HG03159 (cell line): ENCODE measurements around the gene RAB11FIP4.

ENCODE experiments used
- ATAC-seq: cut with Tn5 transposase; IDR thresholded peaks from one replicate; pipeline ENCODE4 v1.9.1; 2021; ENCODE audit warnings: mild to moderate bottlenecking, moderate library complexity; ENCODE audit not compliant: unreplicated experiment

Gene RAB11FIP4

DNA sequence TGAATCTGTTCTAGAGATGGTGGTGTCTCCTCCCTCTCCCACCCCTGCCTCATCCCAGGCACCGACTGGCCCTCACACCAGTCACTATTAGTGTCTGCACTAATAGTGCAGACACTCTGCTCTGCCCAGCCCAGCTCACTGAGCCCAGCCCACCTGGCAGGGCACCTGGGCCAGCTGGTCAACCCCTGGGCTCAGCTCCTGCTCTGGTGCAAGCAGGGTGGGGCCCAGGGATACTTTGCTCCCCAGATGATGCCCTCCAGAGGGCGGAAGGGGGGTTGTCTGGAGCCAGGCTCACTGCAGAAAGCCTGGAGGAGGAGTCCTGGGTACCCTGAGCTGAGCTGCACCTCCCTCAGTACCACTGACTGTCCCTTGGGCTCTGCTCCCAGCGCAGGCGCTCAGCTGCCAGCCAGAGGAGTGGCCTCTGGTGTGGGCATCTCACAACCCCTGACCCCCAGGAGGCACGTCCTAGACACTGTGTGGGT is 14.5 kb downstream of the RAB11FIP4 start:
- ATAC-seq, result no peak

DNA sequence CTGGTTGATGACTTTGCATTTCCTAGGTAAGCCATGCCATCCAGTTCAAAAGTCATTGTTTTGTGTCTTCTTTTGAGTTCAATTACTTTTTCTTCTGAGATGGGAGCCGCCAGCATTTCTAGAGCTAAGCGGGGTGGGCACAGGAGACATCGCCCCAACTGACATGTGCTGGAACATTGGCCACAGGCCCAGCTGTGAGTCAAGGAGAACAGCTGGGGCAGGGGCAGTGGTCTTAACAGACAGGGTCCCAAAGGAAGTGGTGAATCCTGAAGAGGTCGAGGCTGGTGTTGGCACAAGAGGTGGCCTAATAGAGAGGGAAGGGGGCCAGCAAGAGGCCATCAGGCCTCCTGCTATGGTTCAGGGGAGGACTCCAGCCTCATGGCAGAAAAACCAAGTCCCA is 17.1 kb downstream of the RAB11FIP4 start:
- no peak for ATAC-seq

DNA sequence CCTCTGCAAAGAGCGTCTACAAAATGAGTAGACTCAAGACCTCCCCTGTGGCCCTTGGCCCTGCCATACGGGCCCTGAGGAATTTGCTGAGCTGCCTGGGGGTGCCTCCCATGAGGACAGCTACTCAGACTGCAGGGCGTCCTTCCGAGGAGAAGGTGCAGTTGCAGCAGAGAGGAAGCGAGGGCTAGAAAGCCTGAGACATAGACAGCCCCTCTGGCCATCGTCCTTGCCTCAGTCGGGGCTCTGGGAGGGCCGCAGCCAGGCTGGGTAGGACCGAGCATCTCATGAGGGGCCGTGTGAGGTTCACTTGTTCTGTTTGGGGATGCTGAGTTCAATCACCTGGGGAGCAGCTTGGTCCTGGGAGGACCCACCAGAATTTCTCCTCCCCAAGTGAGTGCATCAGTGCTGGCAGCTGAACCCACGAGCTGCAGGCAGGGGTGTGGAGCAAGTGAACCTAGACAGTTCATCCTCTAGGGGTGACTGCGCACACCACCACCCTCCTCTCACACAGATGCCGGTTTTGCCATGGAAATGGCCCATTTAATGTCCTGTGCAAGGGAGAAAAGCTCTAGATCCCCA is 20.3 kb downstream of the RAB11FIP4 start:
- no peak for ATAC-seq

DNA sequence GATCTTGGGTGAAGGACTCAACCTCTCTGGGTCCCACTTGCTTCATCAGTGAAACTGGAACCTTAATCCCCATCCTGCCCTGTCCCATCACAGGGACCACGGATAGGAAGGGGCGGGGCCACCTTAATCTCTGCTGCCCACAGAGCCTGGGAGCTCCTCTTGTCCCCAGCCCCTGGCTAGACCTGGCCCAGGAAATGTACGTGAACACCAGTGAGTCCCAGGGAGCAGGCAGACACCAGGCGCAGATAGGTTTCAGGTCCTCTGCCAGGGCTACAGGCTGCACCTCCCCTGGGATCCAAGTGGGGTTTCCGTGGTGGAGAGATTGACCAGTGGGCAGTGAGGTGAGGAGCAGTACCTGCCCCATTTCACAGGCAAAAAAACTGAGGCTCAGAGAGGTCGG is 21.0 kb downstream of the RAB11FIP4 start:
- no peak for ATAC-seq

DNA sequence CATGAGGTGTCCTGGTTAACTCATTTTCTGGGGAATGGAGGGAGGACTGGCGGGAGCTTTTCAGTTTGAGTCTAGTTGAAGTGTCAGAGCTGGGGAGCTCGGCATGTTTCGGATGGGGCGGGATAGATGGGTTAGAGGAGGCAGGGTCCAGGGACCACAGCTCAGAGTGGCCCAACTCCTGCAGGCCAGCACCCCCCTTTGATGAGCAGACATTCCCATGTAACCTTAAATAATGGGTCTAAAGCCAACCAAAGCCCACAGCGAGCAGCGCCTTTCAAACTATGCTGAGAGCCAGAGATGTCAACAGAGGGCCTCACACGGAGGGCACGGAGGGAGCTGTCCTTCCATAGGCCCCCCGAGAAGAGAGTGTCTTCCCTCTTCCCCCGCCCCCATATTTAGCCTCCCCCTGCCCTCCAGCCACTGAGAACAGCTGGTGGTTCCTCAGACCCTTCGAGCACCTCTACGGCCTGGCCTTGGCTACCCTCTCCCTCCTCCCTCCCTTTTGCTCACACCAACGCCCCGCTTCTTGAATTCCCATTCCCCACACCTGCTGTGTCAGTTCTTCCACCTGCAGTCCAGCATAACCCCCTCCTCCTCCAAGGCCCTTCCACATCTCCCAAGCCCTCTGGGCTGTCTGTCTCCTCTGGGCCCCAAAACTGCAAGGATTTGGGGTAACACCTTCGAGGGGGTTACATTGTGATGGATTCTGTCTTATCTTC is 21.8 kb downstream of the RAB11FIP4 start:
- ATAC-seq, result no peak

DNA sequence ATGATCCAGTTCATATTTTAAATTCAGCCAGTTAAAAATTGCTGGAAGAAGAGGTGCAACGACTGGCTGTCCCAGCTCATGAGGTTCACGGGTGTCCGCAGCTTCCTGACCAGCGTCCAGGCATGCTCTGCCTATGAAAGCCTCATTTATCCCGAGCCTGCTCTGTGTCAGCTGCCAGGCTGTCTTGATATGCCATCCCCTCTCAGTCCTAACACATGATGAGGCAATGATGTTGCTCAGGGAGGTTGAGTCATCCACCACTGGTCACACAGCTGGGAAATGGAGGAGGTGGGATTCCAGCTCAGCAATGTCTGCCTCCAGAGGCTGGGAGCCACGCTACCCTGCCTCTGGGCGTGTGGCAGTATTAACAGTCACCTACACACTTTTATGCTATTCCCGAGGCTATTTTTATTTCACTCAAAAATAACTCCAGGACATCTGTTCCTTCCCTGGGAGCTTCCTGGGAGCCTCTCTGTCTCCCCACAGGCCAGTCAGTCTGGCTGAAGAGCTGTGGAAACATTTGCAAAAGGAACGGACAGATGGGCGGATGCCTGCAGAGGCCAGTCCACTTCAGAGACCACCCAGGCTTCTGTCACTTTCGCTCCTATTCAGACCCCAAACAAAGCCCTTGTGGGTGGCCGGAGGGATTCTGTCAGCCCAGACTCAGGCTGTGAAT is 22.5 kb downstream of the RAB11FIP4 start:
- ATAC-seq, result no peak

DNA sequence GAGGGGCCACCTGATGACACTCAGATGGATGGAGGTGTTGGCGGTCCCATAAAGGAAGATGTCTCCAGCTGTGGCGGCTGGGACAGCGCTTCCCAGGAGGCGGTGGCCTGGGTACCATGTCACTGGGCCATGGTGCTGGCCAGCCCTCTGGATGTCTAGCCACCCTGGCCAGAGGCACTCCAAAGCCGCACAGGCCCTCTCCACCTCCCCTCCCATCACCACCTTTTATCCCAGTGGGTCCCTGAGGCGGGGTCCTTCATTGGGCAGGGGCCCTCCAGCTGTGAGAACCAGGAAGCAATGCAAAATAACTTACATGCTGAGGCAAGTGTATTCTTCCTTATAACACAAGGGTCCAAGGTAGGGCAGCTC is 23.1 kb downstream of the RAB11FIP4 start:
- no peak for ATAC-seq

DNA sequence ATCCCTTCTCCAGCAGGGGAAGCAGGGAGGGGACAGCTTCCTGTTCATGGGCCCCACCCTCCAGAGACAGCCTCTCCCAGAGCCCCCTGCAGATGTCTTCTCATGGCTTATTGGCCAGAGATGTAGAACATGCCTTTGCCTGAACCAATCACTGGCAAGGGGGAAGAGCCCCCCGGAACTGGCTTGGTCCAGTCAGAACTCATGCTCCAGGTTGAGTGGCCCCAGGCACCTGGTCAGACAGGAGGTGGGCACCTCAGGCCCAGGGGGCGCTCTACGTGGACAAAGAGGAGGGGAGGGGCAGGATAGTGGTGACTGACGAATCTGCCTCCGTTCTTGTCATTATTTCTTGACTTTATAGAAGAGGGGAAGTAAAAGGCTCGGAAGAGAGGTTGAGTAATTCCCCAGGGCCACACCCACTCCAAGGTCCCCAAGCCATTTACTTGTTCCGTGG is 23.6 kb downstream of the RAB11FIP4 start:
- ATAC-seq, result no peak

DNA sequence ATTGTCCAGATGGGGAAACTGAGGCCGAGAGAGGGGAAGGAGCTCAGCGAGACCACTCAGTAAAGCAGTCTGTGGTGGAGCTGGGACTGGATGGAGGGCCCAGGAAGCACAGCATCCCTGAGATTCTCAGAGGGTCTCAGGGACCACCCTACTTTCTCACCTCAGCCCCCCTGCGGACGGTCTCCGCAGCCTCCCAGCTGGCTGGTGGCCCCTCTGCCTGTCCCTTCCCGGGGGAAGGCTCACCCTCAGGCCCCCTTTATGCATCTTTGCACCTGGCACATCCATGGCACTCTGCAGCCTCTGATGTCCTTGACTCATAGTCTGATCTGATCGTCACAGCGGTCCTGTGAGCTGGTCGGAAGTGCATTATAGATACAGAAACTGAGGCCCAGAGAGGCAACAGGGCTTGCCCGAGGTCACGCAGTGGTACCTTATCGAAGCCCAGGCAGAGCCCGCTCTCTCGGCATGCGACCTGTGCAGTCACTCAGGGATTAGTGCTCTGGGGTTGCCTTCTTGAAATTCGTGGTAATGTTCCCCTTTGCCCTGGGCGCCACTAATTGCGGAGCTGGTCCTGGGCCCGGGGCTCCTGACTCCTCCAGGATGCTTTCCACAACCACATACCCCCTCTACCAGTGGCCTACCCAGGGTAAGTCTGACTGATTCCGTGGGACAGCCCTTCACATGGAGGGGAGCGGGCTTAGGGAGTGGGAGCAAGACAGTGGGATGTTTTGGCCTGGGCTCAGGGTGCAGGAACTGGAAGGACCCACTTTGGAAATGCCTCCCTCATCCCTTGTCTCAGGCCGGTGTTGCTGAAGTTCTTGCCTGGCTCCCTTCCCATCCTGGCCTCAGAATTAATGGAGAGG is 24.4 kb downstream of the RAB11FIP4 start:
- ATAC-seq, result no peak

DNA sequence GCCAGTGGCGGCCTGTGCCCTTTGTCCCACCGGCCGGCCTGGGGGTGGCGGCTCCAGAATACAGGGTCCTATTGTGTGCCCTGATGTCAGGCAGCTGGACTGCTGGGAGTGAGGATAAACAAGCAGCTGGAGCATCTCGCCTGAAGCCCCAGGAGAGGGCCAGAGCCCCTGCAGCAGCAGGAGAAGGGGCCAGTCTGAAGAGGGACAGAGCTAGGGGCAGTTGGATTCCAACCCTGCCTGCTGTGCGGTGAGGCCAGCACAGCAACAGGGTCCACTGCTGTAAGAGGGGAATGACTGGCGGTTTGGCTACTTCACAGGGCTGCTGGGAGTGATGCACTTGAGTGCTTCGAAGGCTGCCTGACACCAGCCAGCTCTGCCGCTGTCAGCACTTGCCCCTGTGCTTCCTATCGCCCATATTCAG is 25.0 kb downstream of the RAB11FIP4 start:
- ATAC-seq, result no peak

DNA sequence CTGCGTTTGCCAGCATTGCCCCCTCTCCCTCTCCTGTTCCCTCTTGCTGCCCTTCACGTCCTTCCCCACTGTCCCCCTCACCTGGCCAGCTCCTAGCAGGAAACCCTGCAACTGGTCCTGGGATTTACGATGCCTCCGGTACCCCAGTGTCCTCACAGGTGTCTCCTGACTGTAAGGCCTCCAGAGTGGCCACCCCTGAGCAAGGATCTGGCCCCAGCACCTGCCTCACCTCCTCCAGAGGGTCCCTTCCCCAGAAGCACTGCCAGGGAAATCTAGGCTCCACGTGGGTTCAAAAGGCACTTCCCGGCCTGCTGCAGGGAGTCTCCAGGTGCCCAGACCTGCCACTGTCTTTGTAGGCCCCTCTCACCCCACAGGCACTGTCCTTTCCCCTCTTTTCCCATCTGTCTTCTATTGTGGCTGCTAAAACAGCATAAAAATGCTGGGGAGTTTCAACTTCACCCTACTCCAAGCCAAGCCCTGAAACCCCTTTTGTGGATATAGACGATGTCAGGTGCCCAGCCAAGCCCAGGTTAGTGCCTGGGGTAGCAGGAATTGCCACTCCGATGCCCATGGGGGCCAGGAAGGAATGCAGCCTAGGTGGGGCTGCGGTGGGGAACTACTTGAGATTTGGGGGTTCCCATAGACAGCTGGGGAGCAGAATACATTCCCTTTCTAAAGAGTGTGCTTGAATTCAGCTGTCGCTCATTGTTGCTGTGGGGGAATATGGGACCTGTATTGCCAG is 25.7 kb downstream of the RAB11FIP4 start:
- no peak for ATAC-seq

DNA sequence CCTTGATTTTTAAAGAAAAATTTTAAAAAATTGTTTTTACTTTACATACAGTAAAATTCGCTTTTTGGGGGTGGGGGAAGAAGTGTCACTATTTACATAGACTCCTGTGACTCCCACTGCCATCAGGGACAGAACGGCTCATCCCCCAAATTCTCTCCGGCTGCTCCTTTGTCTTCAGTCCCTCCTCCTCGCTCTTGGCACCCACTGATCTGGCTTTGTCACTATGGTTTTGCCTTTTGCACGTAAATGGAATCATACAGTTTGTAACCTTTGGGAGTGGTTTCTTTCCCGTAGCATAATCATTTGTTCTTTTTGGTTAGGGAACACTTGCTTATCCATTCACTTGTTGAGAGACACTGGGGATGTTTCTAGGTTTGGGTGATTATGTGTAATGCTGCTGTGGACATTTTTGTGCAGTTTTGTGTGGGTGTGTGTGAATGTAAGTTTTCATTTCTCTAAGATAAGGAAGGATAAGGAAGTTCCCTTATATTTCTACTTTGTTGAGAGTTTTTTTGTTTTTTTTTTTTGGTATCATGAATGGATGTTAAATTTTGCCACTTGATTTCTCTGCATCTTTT is 27.4 kb downstream of the RAB11FIP4 start:
- no peak for ATAC-seq

DNA sequence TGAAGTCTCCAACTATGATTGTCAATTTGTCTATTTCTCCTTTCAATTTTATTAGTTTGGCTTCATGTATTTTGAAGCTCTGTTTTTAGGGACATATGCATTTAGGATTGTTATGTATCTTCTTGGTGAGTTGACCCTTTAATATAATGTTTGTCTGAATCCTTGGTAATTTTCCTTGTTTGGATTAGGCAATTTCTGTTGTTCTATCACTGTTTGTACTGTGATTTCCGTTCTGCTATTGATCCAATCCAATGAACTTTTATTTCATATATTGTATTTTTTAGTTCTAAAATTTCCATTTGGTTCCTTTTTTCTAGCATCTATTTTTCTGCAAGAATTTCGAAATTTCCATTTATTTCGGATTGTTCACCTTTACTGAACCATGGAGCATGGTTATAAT is 31.0 kb downstream of the RAB11FIP4 start:
- ATAC-seq, result no peak

DNA sequence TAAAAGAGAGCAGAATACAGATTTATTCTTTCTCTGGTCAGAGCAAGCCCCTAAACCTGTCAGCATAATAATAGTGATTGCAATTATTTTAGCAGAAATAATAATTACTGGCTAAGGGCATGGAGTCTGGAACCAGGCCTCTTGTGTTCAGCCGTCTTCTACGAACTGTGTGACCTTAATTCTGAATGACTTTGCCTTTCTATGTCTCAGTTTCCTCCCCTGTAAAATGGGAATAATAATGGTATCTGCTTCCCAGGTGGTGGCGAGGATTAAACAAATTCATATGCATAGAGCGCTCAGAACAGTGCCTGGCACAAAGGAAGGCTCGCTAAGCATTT is 33.4 kb downstream of the RAB11FIP4 start:
- ATAC-seq, result no peak

DNA sequence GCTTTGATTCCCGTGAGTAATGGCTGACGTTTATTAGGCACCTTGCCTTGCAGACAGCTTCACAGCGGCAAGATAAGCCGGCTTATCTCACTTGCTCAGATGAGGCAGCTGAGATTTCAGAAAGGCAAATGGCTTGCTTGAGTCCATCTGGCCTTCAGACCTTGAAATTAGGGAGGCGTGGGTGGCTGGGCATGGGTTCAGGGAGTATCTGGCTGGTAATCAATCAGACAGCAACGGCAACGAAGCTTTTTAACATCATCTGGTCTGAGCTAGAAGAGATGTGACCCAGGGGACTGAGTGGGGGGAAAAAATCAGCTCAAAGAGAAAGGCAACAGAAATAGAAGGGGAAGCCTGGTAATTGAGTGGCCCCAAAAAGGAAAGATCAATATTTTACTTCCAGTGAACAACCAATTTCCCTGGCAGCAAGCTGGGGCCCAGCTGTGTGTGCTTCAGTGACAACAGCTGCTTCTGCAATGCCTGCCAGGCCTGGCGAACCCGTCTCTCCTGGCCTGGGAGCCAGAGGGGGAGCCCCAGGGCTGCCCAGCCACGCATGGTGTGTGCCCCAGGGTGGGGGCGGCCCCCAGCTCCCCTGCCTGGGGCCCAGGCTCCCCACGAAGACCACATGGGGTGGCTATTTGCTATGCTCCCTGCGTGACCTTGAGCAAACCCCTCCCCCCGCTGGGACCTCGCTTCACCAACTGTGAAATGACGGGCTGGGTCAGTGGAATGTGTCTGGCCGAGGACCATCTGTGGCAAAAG is 34.0 kb downstream of the RAB11FIP4 start:
- no peak for ATAC-seq

DNA sequence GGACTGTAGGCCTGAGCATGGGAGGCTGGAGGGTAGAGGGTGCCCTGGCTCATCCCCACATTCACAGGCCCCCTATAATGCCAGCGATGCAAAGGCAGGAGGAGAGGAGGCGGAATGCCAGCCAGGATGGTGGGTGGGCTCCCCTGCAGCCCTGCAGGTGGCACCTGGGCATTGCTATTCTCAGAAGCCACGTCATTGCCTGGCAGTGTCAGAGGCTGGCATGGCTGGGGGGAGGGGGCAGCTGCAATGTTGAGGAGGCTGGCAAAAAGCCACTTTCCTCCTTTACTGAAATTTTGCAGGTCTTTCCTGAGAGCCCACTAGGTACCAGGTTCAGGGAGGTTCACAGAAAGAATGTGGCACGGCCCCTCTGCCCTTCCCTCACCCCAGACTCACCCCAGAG is 36.2 kb downstream of the RAB11FIP4 start:
- no peak for ATAC-seq

DNA sequence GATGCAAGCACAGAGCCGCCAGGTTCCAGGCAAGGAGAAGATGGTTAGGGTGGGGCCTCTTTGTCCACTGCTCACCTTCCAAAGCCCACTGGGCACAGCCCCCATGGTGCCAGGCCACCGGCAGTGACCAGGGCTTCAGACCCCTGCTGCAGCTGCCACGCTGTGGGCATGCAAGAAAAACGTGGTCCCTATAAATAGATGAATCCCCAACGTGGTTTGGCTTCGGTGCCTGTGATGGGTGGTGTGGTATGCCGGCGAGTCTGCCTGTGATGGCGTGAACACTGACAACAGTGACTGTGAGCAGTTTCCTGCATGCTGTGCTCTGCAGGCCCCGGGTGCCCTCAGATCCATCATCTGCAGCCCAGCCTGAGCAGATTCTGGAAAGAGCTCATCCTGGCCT is 36.6 kb downstream of the RAB11FIP4 start:
- no peak for ATAC-seq

DNA sequence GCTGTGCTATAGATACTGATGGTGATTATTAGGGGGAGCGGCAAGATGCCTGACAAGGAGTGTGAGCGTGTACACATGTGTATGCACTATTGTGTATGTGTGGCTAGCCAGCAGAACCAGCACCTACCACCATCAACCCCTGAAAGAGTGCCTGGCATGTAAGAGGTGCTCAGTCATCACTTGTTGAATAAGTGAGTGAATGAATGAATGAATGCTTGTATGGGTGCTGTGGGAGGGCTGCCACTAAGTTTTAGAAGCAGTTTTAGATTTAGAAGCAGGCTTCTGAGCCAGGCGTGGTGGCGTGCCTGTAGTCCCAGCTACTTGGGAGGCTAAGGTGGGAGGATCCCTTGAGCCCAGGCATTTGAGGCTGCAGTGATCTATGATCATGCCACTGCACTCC is 37.0 kb downstream of the RAB11FIP4 start:
- ATAC-seq, result no peak

DNA sequence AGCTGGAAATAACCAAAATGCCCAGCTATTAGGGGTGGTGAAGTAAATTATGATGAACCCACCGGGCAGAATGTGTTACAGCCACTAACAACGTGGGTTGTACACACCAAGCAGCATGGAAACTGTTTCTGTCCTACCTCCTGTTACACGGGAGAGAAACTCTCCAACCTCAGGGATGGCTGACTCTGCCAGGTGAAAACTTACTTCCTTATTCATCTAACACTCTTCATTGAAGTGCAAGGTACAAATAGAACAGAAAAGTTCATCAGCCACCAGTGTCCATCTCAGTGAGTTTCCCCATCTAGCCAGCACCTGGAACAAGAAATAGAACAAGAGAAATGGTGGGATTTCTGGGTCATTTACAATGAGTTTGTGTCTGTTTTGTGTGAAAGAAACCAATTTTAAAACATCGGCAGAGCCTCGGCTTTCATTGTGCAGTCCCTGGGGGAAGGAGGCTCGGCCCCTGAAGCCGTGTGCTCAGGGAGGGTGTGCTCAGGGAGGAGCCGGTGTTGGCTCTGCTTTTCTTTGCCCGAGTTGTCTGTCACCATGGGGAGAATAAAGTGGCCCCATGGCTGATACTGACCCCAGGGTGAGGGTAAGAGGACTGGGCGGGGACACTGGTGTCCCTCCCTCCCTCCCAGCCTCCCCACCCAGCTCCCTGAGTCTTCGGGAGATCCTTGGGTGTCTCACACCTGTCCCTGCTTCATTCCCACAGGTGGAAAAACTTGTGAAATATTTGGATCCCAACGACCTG is 39.8 kb downstream of the RAB11FIP4 start:
- no peak for ATAC-seq
